HCT116 (cell line): ENCODE data around the gene PTDSS2.

ENCODE experiments used
- CTCF ChIP-seq, 3 experiments: fragments of 200-600 bp in 1 of 3; sonication (generic) in 1 of 3; IDR thresholded peaks in 2 of 3; conservative IDR thresholded peaks in 1 of 3; 2 replicates each; pipeline ENCODE4 v1.5.1; 2012 to 2017; ENCODE audit warnings: low read depth in 2 of 3, low read length in 2 of 3, antibody characterized with exemption in 1 of 3, borderline replicate concordance in 1 of 3, control low read depth in 1 of 3, mild to moderate bottlenecking in 1 of 3, mixed read lengths in 1 of 3, mixed run types in 1 of 3, moderate library complexity in 1 of 3; ENCODE audit not compliant: insufficient read depth in 1 of 3
- EGR1 ChIP-seq: IDR thresholded peaks from 2 replicates; pipeline ENCODE4 v1.6.1; 2012; ENCODE audit warnings: low read depth
- EZH2 ChIP-seq: fragments of 200-600 bp; sonication (generic); IDR thresholded peaks from 2 replicates; pipeline ENCODE4 v1.6.1; 2017; ENCODE audit warnings: antibody characterized with exemption, mixed run types
- EZH2phosphoT487 ChIP-seq: fragments of 200-600 bp; IDR thresholded peaks from 2 replicates; pipeline ENCODE4 v1.6.1; 2018; ENCODE audit warnings: antibody characterized with exemption, borderline replicate concordance
- JUND ChIP-seq: IDR thresholded peaks from 2 replicates; pipeline ENCODE4 v1.6.1; 2012
- POLR2A ChIP-seq: IDR thresholded peaks from 2 replicates; pipeline ENCODE4 v1.7.0; 2011; ENCODE audit warnings: borderline replicate concordance; ENCODE audit not compliant: insufficient read depth, insufficient read length; ENCODE audit errors: extremely low read depth
- POLR2AphosphoS5 ChIP-seq: IDR thresholded peaks from 2 replicates; pipeline ENCODE4 v1.6.1; 2011; ENCODE audit warnings: mild to moderate bottlenecking, low read depth, low read length, moderate library complexity
- RAD21 ChIP-seq: IDR thresholded peaks from 2 replicates; pipeline ENCODE4 v1.6.1; 2012; ENCODE audit warnings: low read depth, mild to moderate bottlenecking
- TCF7L2 ChIP-seq: IDR thresholded peaks from 2 replicates; pipeline ENCODE4 v1.7.0; 2011; ENCODE audit warnings: borderline replicate concordance, inconsistent platforms; ENCODE audit not compliant: insufficient read depth, insufficient read length; ENCODE audit errors: extremely low read depth
- TF ChIP-seq, protein P1 (sequence below): IDR thresholded peaks from 2 replicates; pipeline ENCODE4 v1.6.1; 2011; ENCODE audit warnings: mild to moderate bottlenecking, low read length, moderate library complexity; ENCODE audit not compliant: insufficient replicate concordance; ENCODE audit errors: extremely low read depth
- TF ChIP-seq, protein P2 (sequence below): IDR thresholded peaks from 2 replicates; pipeline ENCODE4 v1.6.1; 2012
- TF ChIP-seq, protein P3 (sequence below): IDR thresholded peaks from 2 replicates; pipeline ENCODE4 v1.6.1; 2012

DNA sequence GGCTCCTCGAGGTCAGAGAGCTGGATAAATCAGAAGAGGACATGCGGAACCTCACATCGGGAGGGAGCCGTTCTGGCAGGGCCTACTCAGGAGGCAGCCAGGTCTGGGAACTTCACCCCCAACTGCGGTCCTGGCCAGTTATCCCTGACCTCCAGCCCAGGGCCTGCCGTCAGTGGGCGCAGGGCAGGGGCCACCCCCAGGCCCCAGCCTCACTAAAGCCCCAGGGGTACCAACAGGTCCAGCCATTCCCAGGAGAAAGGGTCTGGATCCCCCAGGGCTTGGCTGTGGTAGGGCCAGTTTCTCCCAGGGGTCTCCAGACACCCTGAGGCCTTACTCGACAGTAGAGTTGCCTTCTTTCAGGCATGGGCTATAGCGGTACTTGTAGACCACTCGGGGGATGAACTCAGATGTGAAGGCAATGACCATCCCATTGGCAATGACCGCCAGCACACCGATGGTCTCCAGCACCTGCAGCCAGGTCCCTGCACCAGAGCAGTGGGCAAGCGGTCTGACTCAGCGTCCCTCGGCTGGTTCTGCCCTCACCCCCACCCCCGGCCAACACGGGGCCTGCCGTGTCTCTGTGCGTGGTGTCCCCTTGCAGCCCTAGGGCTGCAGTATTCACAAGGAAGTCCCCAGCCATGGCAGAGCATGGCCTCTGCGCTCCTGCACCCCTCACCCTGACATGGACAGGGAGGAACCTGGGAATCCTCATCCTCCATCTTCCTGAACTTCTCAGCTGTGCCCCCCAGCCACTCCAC lies 30.7 kb upstream of the PTDSS2 start:
- TF ChIP-seq CTCF (IDR thresholded peaks at IDR 0.05 in 2 of 3, conservative IDR thresholded peaks at IDR 0.05 in 1 of 3; ENCODE audit: borderline replicate concordance in 1 of 3, insufficient read depth in 1 of 3, low read depth in 2 of 3, low read length in 2 of 3) (no peak), POLR2AphosphoS5 (no peak), POLR2A (no peak), EZH2 (no peak), EZH2phosphoT487 (no peak), RAD21 (no peak), EGR1 (no peak), TCF7L2 (no peak), JUND (no peak)
- TF ChIP-seq, protein P1, sequence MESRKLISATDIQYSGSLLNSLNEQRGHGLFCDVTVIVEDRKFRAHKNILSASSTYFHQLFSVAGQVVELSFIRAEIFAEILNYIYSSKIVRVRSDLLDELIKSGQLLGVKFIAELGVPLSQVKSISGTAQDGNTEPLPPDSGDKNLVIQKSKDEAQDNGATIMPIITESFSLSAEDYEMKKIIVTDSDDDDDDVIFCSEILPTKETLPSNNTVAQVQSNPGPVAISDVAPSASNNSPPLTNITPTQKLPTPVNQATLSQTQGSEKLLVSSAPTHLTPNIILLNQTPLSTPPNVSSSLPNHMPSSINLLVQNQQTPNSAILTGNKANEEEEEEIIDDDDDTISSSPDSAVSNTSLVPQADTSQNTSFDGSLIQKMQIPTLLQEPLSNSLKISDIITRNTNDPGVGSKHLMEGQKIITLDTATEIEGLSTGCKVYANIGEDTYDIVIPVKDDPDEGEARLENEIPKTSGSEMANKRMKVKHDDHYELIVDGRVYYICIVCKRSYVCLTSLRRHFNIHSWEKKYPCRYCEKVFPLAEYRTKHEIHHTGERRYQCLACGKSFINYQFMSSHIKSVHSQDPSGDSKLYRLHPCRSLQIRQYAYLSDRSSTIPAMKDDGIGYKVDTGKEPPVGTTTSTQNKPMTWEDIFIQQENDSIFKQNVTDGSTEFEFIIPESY, result no peak
- TF ChIP-seq, protein P2, sequence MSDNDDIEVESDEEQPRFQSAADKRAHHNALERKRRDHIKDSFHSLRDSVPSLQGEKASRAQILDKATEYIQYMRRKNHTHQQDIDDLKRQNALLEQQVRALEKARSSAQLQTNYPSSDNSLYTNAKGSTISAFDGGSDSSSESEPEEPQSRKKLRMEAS, result no peak
- TF ChIP-seq, protein P3, sequence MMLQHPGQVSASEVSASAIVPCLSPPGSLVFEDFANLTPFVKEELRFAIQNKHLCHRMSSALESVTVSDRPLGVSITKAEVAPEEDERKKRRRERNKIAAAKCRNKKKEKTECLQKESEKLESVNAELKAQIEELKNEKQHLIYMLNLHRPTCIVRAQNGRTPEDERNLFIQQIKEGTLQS, result no peak
